TTC549 (cell line): ENCODE data around the gene FRAS1.
"Not testable (repeated sequence)": the region's sequence is repeated elsewhere in the genome, so short reads cannot be mapped to it uniquely, and the experiment has no call there.

Experiments
- FAIRE-seq: peaks from 2 replicates; lab custom pipeline; 2012; peaks lifted over from hg19 to GRCh38; lab: Jason Lieb, UNC

The FRAS1 gene

GRCh38 chr4:78100060-78100459, 42.9 kb downstream of the FRAS1 start:
- no peak for FAIRE-seq

GRCh38 chr4:78119698-78120097, 62.6 kb downstream of the FRAS1 start:
- FAIRE-seq = no peak

GRCh38 chr4:78120144-78120880, 63.2 kb downstream of the FRAS1 start:
- no peak for FAIRE-seq

GRCh38 chr4:78121338-78121904, 64.3 kb downstream of the FRAS1 start:
- FAIRE-seq = no peak

GRCh38 chr4:78125834-78126331, 68.8 kb downstream of the FRAS1 start:
- FAIRE-seq = not testable (repeated sequence)

DNA sequence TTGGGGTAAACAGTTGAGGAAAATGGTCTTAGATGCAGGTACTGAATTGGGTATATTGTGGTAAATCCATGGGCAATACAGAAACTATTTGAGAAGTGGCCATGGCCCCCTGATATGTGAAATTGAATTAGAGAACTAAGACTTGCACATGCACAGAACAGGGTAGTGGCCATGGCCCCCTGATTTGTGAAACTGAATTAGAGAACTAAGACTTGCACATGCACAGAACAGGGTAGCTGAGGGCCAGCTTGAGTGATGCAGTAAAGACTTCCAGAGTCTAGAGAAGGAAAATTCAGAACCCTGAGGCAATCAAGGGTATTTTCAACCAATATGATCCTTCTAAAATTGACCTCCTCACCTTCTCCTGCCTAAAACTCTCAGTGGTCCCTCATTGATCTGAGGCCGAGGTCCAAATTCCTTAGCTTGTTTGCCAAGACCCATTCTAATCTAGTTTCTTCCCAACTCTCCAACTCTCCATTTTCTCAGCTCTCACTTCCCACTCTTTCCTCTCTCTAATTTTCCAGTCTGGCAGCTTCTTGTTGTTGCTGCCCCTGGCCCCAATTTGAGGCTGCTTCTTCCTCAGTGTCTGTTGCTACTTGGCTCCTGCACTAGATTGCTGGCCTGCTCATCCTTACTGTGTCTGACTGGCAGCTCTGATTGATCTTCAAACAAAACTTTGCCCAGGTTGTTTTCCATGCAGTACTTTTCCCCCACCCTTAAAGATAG, 72.4 kb downstream of the FRAS1 start:
- FAIRE-seq = no peak

DNA sequence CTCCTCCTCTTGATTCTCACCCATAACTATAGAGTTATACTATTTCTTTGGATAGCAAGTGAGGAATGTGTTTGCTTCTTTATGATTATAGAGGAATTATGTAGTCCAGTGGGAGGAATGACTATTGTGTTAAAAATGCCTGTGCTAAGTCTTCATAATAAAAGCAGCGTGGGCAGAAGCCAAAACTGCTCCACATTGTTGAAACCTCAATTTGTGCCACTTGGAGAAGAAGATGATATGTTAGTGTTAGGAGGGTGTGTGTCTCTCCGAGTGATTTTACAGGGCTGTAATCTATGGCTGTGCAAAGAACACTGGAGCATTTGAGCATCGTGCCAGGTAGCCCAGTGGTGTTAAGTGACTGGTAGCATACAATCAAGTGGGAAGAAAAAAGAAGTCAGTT, 74.3 kb downstream of the FRAS1 start:
- no peak for FAIRE-seq

DNA sequence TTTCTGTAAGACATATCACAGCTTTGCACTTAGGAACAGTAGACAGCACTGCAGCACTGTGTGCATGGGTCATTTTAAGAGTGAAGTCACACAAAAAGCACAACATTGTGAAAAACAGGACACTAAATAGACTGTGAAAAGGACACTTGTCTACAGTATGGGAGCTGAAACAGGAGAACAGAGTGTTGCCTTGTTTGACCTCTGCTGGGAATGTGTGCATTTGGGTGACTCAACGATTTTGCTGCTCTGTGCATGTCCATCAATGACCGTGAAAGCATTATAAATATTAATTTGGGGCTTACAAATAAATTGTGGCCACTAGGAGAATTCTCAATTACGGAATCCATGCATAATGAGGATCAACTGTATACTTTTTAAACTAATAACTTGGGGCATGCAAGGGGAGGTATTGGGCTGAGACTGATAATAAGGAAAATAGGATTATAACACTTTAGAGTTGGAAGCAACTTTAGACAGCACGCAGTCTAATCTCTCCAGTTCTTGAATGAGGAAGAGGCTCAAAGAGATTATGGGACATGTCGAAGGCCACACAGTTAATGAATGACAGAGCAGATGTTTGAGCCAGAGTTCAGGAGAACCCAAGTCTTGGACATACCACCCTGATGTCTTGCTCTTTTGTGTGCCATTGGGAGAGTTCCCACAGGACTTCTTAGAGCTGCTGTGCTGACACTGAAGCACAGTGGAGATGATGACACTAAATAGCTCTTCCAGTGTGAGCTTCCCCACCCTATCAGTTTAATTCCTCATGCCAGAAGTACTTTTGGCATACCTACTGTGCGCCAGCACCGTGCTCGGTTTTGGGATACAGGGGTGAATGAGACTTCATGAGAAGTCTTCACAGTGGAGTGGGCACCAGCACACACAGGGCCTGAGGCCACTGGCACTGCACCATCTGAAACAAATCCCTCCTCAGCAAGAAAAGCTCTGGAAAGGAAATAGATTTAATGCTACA, 79.3 kb downstream of the FRAS1 start:
- FAIRE-seq = no peak

DNA sequence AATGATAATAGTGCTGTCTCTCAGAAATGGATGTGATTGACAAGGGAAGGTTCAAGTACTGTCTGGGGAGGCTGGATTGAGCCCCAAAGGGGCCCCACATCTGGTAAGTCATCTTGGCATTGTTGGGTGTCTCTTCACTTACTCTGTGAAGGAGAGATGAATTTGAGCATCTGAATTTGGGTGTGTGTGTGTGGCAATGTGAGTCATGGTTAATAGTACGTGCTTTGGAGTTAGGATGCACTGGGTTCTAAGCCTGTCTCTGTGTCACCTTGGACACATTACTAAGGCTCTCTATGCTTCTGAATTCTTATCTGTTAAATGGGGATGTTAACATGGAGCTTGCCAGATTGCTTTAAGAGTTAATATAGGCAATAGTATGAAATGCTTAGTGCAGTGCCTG, 80.4 kb downstream of the FRAS1 start:
- FAIRE-seq = no peak

GRCh38 chr4:78138252-78138651, 81.1 kb downstream of the FRAS1 start:
- no peak for FAIRE-seq

DNA sequence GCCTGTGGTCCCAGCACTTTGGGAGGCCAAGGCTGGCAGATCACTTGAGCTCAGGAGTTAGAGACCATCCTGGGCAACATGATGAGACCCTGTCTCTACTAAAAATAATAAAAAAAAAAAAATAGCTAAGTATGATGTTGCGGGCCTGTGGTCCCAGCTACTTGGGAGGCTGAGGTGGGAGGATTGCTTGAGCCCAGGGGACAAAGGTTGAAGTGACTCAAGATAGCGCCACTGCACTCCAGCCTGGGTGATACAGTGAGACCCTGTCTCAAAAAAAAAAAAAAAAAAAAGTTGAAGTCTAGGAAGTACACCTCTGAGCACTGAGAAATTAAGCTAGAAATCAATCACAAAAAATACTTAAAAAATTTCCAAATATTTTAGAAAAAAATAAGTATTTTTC, 86.5 kb downstream of the FRAS1 start:
- no peak for FAIRE-seq

DNA sequence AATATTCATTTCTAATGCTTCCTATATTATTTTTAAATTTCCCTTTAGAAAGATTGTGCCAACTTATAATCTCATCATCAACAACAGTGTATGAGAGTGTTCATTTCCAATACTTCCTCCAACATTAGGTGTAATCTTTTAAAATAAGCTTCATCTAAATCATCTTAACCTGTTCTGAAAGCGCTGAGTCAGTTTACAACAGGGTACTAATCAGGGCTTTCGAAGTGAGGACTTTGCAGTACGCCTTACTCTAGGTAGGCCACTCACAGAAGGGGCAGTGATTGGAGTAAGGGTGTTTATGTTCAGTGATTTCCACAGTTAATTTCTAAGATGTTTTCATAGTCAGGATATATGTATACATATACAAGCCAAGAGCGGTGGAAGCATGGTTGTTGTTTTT, 87.9 kb downstream of the FRAS1 start:
- no peak for FAIRE-seq

GRCh38 chr4:78145622-78146021, 88.5 kb downstream of the FRAS1 start:
- FAIRE-seq = no peak

DNA sequence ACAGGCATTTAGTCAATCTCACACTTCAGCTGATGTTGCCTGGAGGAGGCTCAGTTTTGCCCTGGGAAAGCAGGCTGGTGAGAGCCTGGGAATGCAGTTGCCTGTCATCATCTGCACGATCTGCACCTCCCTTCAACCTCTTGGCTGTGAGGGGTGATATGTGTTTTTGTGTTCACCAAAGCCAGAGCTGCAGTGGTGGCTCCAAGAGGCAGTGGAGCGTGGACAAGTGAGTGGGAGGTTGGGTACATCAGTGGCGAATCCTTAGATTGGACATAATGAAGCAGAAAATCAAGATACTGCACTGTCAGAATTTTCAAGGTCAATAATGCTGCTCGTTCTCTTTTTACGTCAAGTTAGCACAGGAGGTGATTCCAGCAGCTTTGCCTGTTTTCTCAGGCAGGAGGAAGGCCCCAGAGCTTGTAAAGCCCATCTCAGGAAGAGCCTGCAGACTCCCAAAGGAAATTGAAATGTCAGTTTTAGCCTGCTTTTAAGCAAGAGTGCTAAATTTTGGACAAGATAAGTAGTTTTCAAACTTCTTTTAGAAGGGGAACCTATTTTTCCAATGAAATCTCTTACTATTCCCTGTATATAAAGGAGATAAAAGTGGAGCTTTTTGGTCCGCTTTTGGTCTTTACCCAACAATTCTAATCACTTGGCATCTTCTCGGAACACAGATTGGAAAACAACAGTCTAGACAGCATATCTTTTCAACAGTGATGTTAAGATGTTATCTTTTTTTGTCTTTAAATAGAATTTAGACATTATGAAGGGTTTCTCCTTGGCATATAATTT, 92.8 kb downstream of the FRAS1 start:
- FAIRE-seq = no peak

- FAIRE-seq = no peak
These were observed 93.4 kb downstream of the FRAS1 start for GRCh38 chr4:78150543-78150864.

- no peak for FAIRE-seq
These were observed 95.7 kb downstream of the FRAS1 start for GRCh38 chr4:78152795-78153194.

DNA sequence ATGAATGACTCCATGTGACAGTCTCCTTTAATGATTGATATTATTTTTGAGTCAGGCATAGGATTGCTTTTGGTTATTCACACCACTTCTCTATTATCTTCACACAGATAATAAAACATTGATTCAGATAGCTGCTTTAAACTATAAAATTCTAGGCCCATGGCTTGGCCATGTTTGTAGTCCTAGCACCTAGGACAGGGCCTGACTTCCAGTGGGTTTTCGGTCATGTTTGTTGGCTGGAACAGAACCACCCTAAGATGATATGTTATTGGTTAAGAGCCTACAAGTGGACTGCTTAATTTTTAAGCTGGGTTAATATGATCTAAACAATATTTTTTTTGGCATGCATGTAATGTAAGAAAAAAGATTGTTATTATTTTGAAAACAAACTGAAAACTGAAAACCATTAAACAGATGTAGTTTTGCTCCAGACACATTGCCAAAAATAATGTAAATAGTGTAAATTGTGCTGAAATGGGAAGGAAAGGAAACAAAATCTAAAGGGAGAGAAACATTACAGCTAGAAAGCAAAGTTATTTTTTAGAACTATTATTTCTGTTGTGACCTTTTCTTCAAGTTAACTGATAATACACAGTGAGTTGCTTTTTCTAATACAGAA, 98.0 kb downstream of the FRAS1 start:
- FAIRE-seq = no peak

GRCh38 chr4:78155616-78156105, 98.5 kb downstream of the FRAS1 start:
- no peak for FAIRE-seq

DNA sequence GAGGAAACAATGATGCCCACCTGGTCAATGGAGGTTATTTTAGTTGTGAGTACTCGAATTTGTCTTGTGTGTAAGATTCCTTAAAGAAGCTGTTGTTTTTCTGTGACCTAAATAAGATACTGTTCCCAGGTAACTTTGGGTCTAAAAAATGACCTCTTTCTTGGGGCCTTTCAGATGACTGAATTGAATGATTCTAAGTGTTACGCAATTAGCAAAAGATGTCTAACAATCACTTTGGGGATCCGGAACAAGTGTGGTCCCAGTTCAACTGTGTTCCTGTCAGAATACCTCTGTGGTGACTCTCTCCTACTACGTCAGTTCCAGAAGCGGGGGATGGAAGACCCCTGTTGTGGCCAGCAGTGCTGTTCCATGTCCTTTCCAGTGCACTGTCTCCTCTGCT, 99.4 kb downstream of the FRAS1 start:
- FAIRE-seq = no peak

DNA sequence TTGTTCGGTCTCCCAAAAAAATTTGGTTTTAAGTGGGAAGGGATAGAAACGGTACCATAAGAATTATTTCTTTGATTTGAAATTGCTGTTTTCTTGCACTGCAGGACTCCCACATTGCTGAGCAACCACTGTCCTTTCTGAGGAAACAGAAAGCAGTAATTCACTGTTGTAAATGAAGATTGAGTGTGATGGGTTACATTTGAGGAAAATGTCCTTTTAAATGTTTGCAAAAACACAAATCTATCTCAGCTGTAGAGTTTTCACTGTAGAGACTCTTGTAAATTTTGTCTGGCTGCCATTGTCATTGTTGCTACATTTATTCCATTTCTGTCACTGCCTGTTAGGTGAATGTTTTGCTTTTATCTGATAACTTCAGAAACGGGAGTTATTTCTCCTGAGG, 105.2 kb downstream of the FRAS1 start:
- FAIRE-seq = no peak

- FAIRE-seq = no peak
These were observed 105.7 kb downstream of the FRAS1 start for GRCh38 chr4:78162821-78163220.
